Activated CD8-positive, alpha-beta T cell treated with anti-CD3 and anti-CD28 coated beads for 36 hours (primary cell): ENCODE measurements around the gene SRSF7. TPM values are rescaled to one million over a fixed set of nuclear protein-coding genes. Genes with fewer than 3 reads are reported as not detected.

Experiments used
- ATAC-seq: fragments of 200-7000 bp; cut with Tn5 transposase; one replicate; pipeline ENCODE4 v1.10.0; 2021; ENCODE audit warnings: mild to moderate bottlenecking, moderate library complexity
- CTCF ChIA-PET: fragments of 350-600 bp; sonication (Branson Sonifier 250); formaldehyde crosslinking; loops from one replicate; lab custom pipeline; 2021; ENCODE audit warnings: antibody characterized with exemption; lab: Charles Lee
- POLR2A ChIA-PET: fragments of 350-600 bp; sonication (Branson Sonifier 250); formaldehyde crosslinking; loops from one replicate; lab custom pipeline; 2021; ENCODE audit warnings: antibody characterized with exemption; lab: Charles Lee
- DNase-seq: peaks from one replicate; pipeline ENCODE4 v3.0.0-alpha.2; 2020
- H3K27ac Mint-ChIP-seq: one replicate; pipeline ENCODE4 v1.8.0; 2021; ENCODE audit warnings: mild to moderate bottlenecking, mixed read lengths
- H3K27me3 Mint-ChIP-seq: one replicate; pipeline ENCODE4 v1.8.0; 2021; ENCODE audit warnings: mixed read lengths
- H3K36me3 Mint-ChIP-seq: one replicate; pipeline ENCODE4 v1.8.0; 2021; ENCODE audit warnings: low read depth, mixed read lengths
- H3K4me1 Mint-ChIP-seq: one replicate; pipeline ENCODE4 v1.8.0; 2021; ENCODE audit warnings: low read depth, mixed read lengths
- H3K4me3 Mint-ChIP-seq: one replicate; pipeline ENCODE4 v1.8.0; 2021; ENCODE audit warnings: mild to moderate bottlenecking, moderate library complexity, mixed read lengths
- H3K9me3 Mint-ChIP-seq: one replicate; pipeline ENCODE4 v1.8.0; 2021; ENCODE audit warnings: mixed read lengths
- CTCF ChIP-seq: fragments of 200-600 bp; IDR thresholded peaks from one replicate; pipeline ENCODE4 v1.8.0; 2022; ENCODE audit warnings: antibody characterized with exemption, mild to moderate bottlenecking
- intact Hi-C: fragments of 100-400 bp; cut with micrococcal nuclease; formaldehyde crosslinking; loops from one replicate; pipeline ENCODE4 v1.10.0; 2022
- total RNA-seq, 2 experiments: library from RNA; stranded (reverse); gene quantifications; one replicate each; pipeline ENCODE4 v1.2.3, GENCODE V29; 2021

Gene SRSF7
- total RNA-seq, 2 experiments from 2014 or later, result 320 to 333 TPM

- no peak for TF ChIP-seq CTCF
- Mint-ChIP-seq H3K27me3 (no peaks in the 10 kb centered on the region), H3K27ac (peak overlapping the region; percentile 32), H3K36me3 (peaks cover 56% of the 10 kb centered on the region), H3K4me1 (peaks cover 65% of the 10 kb centered on the region), H3K9me3 (peaks cover 3% of the 10 kb centered on the region), H3K4me3 (no peak overlapping the region)
- intact Hi-C loops, result no loop called here
- ChIA-PET CTCF (interaction anchor here (0.7 to 1.4 kb wide), 4 partner anchors 10 to 168 kb away, joined by 3 to 7 read pairs (median 4); no protein-coding TSS in a partner anchor), POLR2A (interaction anchor here (0.6 kb wide), 1 partner anchor 33 kb away, joined by 3 read pairs; no protein-coding TSS in a partner anchor)
- no peak for ATAC-seq
- no peak for DNase-seq
These were observed 37.8 kb downstream of the SRSF7 start for GRCh38 chr2:38713338-38713737.

GRCh38 chr2:38712871-38713270 is 38.3 kb downstream of the SRSF7 start:
- peak overlapping the region; percentile 32 for H3K27ac Mint-ChIP-seq
- H3K4me3 Mint-ChIP-seq, result no peak overlapping the region
- CTCF ChIA-PET, result interaction anchor here (1.1 kb wide), 1 partner anchor 12 kb away, joined by 3 read pairs; no protein-coding TSS in a partner anchor
- H3K36me3 Mint-ChIP-seq, result peaks cover 56% of the 10 kb centered on the region
- no peaks in the 10 kb centered on the region for H3K27me3 Mint-ChIP-seq
- ATAC-seq (no peak), DNase-seq (no peak)
- no peak for TF ChIP-seq CTCF
- peaks cover 66% of the 10 kb centered on the region for H3K4me1 Mint-ChIP-seq
- intact Hi-C loops, result no loop called here
- peaks cover 3% of the 10 kb centered on the region for H3K9me3 Mint-ChIP-seq
- POLR2A ChIA-PET, result no interaction called here

- Mint-ChIP-seq H3K4me1 (peaks cover 68% of the 10 kb centered on the region), H3K4me3 (no peak overlapping the region), H3K36me3 (peaks cover 56% of the 10 kb centered on the region), H3K27me3 (no peaks in the 10 kb centered on the region), H3K9me3 (peaks cover 3% of the 10 kb centered on the region), H3K27ac (no peak overlapping the region)
- ATAC-seq (no peak), DNase-seq (no peak)
- ChIA-PET CTCF (interaction anchor here (1.3 kb wide), 1 partner anchor 130 kb away, joined by 6 read pairs; no protein-coding TSS in a partner anchor), POLR2A (no interaction called here)
- no peak for TF ChIP-seq CTCF
- intact Hi-C loops, result no loop called here
These were observed 38.7 kb downstream of the SRSF7 start for GRCh38 chr2:38712413-38712812.

DNA sequence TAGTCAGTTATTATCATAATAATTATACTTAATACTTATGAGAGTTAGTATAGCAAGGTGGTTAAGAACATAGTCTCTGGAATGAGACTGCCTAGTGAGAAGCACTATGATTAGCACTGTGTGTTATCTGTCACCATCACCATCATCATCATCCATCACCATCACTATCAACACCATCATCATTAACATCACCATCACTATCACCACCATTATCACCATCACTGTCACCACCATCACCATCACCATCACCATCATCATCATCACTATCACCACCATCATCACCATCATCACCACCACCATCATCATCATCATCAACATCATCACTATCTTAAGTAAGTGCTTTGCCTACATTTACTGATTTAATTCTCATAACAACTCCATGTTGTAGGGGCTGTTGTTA is 39.6 kb downstream of the SRSF7 start:
- no peak for TF ChIP-seq CTCF
- peaks cover 76% of the 10 kb centered on the region for H3K4me1 Mint-ChIP-seq

DNA sequence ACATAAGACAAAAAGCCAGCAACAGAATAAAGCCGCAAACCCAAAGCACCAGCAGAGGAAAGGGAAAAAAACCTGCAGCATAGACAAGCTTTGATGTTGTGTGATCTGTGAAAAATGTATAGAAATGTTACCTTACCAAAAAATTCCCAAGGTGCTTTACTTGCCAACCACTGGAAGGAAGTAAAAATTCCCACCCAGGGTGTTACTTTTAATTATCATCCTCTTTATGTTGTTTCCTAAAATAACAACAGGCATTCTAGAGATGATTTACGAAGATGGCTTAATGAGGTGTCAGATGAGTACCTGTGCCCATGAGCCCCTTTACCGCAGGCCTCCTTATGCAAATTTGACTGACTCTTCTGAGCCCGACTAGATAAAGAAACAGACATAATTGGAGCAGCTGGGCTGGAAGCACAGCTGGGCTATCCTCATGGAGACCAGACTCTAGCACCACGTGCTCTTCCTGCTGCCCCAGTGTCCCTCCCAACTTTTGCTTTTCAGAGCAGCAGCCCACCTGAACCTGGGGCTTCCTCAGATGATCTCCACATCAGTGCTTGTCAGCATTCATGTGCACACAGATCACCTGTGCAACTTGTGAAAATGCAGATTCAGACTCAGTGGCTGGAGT is 41.5 kb downstream of the SRSF7 start:
- TF ChIP-seq CTCF, result no peak
- ATAC-seq, result peak; percentile 78
- H3K9me3 Mint-ChIP-seq, result peaks cover 3% of the 10 kb centered on the region

More for the DNA sequence above, 39.6 kb downstream of the SRSF7 start:
- no peak overlapping the region for H3K4me3 Mint-ChIP-seq
- intact Hi-C loops, result no loop called here
- peaks cover 54% of the 10 kb centered on the region for H3K36me3 Mint-ChIP-seq
- POLR2A ChIA-PET, result interaction anchor here (1.0 kb wide), 1 partner anchor 30 kb away, joined by 3 read pairs; no protein-coding TSS in a partner anchor
- no peaks in the 10 kb centered on the region for H3K27me3 Mint-ChIP-seq
- CTCF ChIA-PET, result interaction anchor here (1.3 kb wide), 1 partner anchor 130 kb away, joined by 6 read pairs; no protein-coding TSS in a partner anchor
- ATAC-seq (no peak), DNase-seq (no peak)
- peaks cover 3% of the 10 kb centered on the region for H3K9me3 Mint-ChIP-seq
- no peak overlapping the region for H3K27ac Mint-ChIP-seq

More for the DNA sequence above, 41.5 kb downstream of the SRSF7 start:
- intact Hi-C loops, result loop anchor here (5.0 kb wide), 1 partner anchor 42 kb away; the partner anchor contains the start of gene GALM
- Mint-ChIP-seq H3K27ac (peak overlapping the region; percentile 87), H3K4me3 (peak overlapping the region; percentile 32), H3K36me3 (peaks cover 50% of the 10 kb centered on the region), H3K4me1 (peaks cover 67% of the 10 kb centered on the region), H3K27me3 (no peaks in the 10 kb centered on the region)
- CTCF ChIA-PET, result interaction anchor here (1.0 to 3.2 kb wide), 5 partner anchors 13 to 128 kb away, joined by 3 to 19 read pairs (median 4); partner anchors contain the start of gene HNRNPLL
- peak; percentile 69 for DNase-seq
- POLR2A ChIA-PET, result interaction anchor here (0.6 to 1.9 kb wide), 4 partner anchors 8 to 43 kb away, joined by 3 to 7 read pairs (median 4); partner anchors contain the start of gene SRSF7
